IPS-18a (cell line): Measurements from ENCODE around the gene RNF4.

Source experiments
- H3K27ac ChIP-seq: one replicate; pipeline ENCODE4 v1.5.1; 2013; ENCODE audit warnings: low read length
- H3K27me3 ChIP-seq: one replicate; pipeline ENCODE4 v1.6.1; 2013; ENCODE audit warnings: mild to moderate bottlenecking, low read length; ENCODE audit not compliant: control insufficient read depth, insufficient read depth
- H3K36me3 ChIP-seq: one replicate; pipeline ENCODE4 v1.6.1; 2013; ENCODE audit warnings: low read depth, low read length; ENCODE audit not compliant: control insufficient read depth
- H3K4me1 ChIP-seq: one replicate; pipeline ENCODE4 v1.6.1; 2013; ENCODE audit warnings: low read depth, low read length; ENCODE audit not compliant: control insufficient read depth
- H3K4me3 ChIP-seq: one replicate; pipeline ENCODE4 v1.5.1; 2013; ENCODE audit warnings: low read length
- H3K9ac ChIP-seq: one replicate; pipeline ENCODE4 v1.6.1; 2013; ENCODE audit warnings: mild to moderate bottlenecking, low read length, moderate library complexity
- H3K9me3 ChIP-seq: one replicate; pipeline ENCODE4 v1.6.1; 2013; ENCODE audit warnings: low read depth, low read length; ENCODE audit not compliant: control insufficient read depth

Gene RNF4

DNA sequence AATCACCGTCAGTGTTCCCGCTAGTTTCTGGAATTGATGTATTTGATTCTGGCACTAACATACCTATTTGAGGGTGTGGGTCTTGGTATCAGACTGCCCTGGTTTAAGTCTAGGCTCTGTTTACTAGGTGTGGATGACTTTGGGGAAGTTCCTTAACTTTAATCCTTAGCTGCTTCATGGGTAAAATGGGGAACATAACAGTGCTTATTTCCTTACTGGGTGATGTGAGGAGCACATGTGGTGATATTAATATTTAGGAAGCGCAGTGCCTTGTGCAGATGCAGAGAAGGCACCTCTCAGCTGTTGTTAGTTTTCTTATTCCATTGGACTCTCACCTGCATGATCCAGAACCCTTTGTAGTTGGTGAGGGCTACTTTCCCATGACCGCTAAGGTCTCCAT lies 17.1 kb downstream of the RNF4 start:
- Histone ChIP-seq H3K9ac (no peak overlapping the region), H3K9me3 (no peaks in the 10 kb centered on the region), H3K4me3 (no peak overlapping the region), H3K27me3 (no peaks in the 10 kb centered on the region), H3K4me1 (peaks cover 15% of the 10 kb centered on the region), H3K27ac (no peak overlapping the region), H3K36me3 (peaks cover 12% of the 10 kb centered on the region)

DNA sequence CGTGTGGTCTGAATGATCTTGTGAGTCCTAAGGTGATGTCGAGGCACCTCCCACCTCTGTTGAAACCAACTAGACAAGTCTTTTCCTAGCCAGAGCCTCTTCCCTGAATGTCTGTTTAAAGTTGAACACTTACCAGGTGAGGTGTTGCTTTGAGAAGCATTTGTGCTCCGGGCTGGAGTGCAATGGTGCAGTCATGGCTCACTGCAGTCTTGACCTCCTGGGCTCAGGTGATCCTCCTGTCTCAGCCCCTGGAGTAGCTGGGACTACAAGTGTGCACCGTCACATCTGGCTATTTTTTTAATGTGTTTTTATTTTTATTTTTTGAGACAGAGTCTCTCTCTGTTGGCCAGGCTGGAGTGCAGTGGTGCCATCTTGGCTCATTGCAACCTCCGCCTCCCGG lies 18.1 kb downstream of the RNF4 start:
- no peak overlapping the region for H3K9ac ChIP-seq
- peaks cover 11% of the 10 kb centered on the region for H3K4me1 ChIP-seq
- H3K9me3 ChIP-seq: no peaks in the 10 kb centered on the region
- no peak overlapping the region for H3K4me3 ChIP-seq
- peaks cover 20% of the 10 kb centered on the region for H3K36me3 ChIP-seq
- no peak overlapping the region for H3K27ac ChIP-seq
- H3K27me3 ChIP-seq: no peaks in the 10 kb centered on the region

GRCh38 chr4:2487632-2488031 lies 18.7 kb downstream of the RNF4 start:
- no peaks in the 10 kb centered on the region for H3K27me3 ChIP-seq
- peaks cover 27% of the 10 kb centered on the region for H3K36me3 ChIP-seq
- no peaks in the 10 kb centered on the region for H3K9me3 ChIP-seq
- no peak overlapping the region for H3K27ac ChIP-seq
- H3K4me3 ChIP-seq: no peak overlapping the region
- peaks cover 4% of the 10 kb centered on the region for H3K4me1 ChIP-seq
- no peak overlapping the region for H3K9ac ChIP-seq

- Histone ChIP-seq H3K9me3 (no peaks in the 10 kb centered on the region), H3K4me1 (peaks cover 4% of the 10 kb centered on the region), H3K27me3 (no peaks in the 10 kb centered on the region), H3K27ac (no peak overlapping the region), H3K9ac (no peak overlapping the region), H3K36me3 (peaks cover 40% of the 10 kb centered on the region), H3K4me3 (no peak overlapping the region)
Observed at GRCh38 chr4:2489081-2489805, 20.3 kb downstream of the RNF4 start.

DNA sequence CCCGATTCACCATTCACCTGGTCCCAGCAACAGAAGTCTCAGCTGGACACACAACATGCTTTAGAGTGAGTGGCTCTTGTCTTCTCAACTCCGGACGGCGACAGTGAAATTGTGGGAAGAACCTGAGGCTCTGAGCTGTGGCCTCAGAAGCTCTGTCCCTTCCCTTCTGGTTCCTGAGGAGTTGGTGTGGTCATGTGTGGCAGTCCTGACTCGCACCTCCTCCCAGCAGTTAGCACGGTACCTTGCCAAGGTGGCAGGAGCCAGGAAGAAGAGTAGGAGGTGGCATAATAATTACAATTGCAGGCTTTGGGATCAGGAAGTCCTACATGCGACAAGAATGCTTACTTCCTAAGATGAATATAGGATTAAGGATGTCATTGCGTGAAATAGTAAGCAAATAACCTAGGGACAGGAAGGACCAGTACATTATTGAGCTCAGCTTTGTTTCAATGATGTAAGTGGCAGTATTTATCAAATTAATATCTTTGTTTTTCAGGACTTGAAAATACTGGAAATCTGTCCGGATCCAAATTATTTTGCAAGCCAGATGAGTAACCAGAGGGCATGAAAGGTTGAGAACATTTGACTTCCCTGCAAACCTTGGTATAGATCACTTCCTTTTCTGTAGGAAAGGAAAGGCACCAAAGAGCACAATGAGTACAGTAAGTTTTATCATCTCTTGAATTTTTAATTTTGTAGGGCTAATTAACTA lies 21.1 kb downstream of the RNF4 start:
- H3K9ac ChIP-seq: no peak overlapping the region

DNA sequence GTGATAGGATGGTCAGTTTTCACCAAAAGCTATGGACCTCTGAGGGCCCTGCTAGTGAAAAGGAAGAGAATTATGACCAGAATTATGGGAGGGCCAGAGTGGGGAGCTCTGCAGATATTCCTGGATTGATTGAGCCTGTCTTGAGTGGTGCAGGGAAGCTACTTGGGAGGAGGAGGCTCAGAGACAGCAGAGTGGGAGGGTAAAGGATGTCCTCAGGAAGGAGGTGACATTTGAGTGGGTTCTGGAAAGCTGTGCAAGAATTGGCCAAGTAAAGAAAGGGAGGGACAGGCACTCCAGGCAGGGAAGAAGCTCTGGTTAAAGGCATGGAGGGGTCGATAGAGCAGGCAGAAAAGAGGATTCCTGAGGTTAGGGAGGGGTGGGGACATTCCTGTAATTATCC lies 24.1 kb downstream of the RNF4 start:
- Histone ChIP-seq H3K4me3 (no peak overlapping the region), H3K27ac (no peak overlapping the region), H3K4me1 (no peaks in the 10 kb centered on the region), H3K9ac (no peak overlapping the region), H3K27me3 (no peaks in the 10 kb centered on the region), H3K36me3 (peaks cover 70% of the 10 kb centered on the region), H3K9me3 (no peaks in the 10 kb centered on the region)

More for the DNA sequence above, 21.1 kb downstream of the RNF4 start:
- H3K27ac ChIP-seq: no peak overlapping the region
- H3K9me3 ChIP-seq: no peaks in the 10 kb centered on the region
- peaks cover 42% of the 10 kb centered on the region for H3K36me3 ChIP-seq
- no peaks in the 10 kb centered on the region for H3K27me3 ChIP-seq
- no peak overlapping the region for H3K4me3 ChIP-seq
- peaks cover 4% of the 10 kb centered on the region for H3K4me1 ChIP-seq

DNA sequence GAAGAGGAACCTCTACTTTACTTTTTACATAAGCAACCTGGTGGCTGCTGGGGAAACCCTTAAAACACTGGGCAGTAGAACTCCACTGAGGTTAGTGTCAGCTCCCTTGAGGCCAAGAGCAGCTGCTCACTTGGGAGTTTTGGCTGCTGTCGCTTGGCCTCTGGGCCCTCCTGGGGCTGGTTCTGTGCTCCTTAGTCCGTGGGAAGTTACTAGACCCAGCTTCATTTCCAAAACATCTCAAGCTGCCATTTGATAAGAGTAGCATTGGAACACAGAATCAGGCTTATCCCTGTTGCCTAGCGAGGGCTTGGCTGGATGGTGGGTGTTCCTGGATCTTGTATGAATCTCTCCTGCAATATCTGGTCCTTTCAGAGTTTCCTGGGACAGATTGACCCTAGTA lies 26.1 kb downstream of the RNF4 start:
- H3K27ac ChIP-seq: no peak overlapping the region
- no peak overlapping the region for H3K4me3 ChIP-seq
- no peaks in the 10 kb centered on the region for H3K9me3 ChIP-seq
- H3K27me3 ChIP-seq: no peaks in the 10 kb centered on the region
- no peaks in the 10 kb centered on the region for H3K4me1 ChIP-seq
- peaks cover 84% of the 10 kb centered on the region for H3K36me3 ChIP-seq
- no peak overlapping the region for H3K9ac ChIP-seq

GRCh38 chr4:2497324-2497723 lies 28.4 kb downstream of the RNF4 start:
- Histone ChIP-seq H3K36me3 (peaks cover 84% of the 10 kb centered on the region), H3K27me3 (no peaks in the 10 kb centered on the region), H3K9ac (no peak overlapping the region), H3K4me1 (no peaks in the 10 kb centered on the region), H3K9me3 (no peaks in the 10 kb centered on the region), H3K4me3 (no peak overlapping the region), H3K27ac (no peak overlapping the region)

- Histone ChIP-seq H3K9ac (no peak overlapping the region), H3K4me1 (no peaks in the 10 kb centered on the region), H3K36me3 (peaks cover 78% of the 10 kb centered on the region), H3K27ac (no peak overlapping the region), H3K27me3 (no peaks in the 10 kb centered on the region), H3K9me3 (no peaks in the 10 kb centered on the region), H3K4me3 (no peak overlapping the region)
Observed at GRCh38 chr4:2497931-2498330, 29.0 kb downstream of the RNF4 start.

DNA sequence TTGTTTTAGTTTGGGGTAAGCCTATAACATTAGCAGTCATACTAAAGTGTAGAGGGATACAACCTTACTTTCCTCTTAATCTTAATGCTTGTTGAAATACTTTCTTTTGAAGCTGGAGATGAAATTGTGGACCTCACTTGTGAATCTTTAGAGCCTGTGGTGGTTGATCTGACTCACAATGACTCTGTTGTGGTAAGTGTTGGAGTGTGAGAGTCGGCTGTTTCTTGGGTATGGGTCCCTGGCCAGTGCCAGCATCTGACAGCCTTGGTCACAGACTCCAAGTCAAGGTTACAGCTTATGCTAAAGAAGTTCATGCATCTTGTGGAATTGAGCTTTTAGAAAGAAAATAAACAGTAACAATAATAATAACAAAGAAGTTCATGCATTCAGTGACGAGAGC lies 31.6 kb downstream of the RNF4 start:
- Histone ChIP-seq H3K27ac (no peak overlapping the region), H3K4me3 (no peak overlapping the region), H3K9ac (no peak overlapping the region), H3K4me1 (no peaks in the 10 kb centered on the region), H3K9me3 (no peaks in the 10 kb centered on the region), H3K36me3 (peaks cover 70% of the 10 kb centered on the region), H3K27me3 (no peaks in the 10 kb centered on the region)

GRCh38 chr4:2501034-2501594 lies 32.2 kb downstream of the RNF4 start:
- H3K27me3 ChIP-seq: no peaks in the 10 kb centered on the region
- no peak overlapping the region for H3K4me3 ChIP-seq
- H3K4me1 ChIP-seq: no peaks in the 10 kb centered on the region
- peaks cover 69% of the 10 kb centered on the region for H3K36me3 ChIP-seq
- H3K27ac ChIP-seq: no peak overlapping the region
- H3K9ac ChIP-seq: no peak overlapping the region
- no peaks in the 10 kb centered on the region for H3K9me3 ChIP-seq

DNA sequence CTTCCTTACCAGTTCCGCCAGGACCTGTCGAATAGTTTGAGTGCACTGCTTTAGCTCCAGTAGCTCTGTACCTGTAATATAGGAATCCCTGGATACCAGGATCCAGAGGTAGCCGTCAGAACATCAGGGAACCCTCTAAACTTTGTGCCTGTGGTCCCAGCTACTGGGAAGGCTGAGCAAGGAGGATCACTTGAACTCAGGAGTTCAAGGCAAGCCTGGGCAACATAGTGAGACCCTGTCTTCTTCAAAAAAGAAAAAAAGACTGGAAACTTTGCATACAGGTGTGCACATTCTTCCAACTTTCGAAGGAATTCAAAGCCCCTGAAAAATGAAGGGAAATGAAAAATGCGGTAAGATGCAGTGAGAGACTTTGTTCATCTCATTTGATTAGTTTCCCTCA lies 34.9 kb downstream of the RNF4 start:
- H3K9me3 ChIP-seq: no peaks in the 10 kb centered on the region
- H3K27me3 ChIP-seq: no peaks in the 10 kb centered on the region
- no peak overlapping the region for H3K27ac ChIP-seq
- H3K9ac ChIP-seq: no peak overlapping the region
- H3K4me3 ChIP-seq: no peak overlapping the region
- no peaks in the 10 kb centered on the region for H3K4me1 ChIP-seq
- H3K36me3 ChIP-seq: peaks cover 56% of the 10 kb centered on the region
